Measurements from ENCODE around the gene MRPL11.

DNA sequence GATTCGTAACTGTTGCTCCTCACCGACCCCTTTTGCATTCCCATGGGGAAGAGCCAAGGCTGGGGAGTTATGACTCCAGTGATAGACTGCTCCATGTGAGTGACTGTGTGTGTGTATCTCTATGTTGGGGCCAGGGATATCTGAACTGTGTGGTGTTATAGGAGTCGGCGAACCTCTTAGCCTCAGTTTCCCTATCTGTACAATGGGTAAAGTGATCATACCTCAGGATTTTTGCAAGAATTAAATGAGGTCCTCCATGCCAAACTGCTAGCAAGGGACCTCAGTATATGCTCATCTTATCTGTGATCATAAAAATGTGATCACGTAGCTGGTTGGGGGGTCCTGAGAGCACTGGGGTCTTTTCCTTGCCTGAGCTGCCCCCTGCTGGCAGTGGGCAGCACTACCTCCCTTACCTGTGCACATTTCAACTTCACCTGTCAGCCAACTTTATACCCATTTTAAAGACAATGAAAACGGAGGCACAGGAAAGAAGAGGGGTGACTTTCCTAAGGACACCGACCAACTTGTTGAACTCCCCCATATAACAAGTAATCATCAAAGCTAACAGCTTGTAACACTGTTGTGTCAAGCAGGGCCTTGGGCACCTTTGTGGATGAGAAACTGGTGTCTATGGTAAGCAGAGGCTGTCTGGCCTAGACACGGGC is 40.2 kb upstream of the MRPL11 start:
- no peak for TF ChIP-seq POLR2A (IDR thresholded peaks at IDR 0.05; ENCODE audit: extremely low read depth, insufficient read length)
- TF ChIP-seq CTCF (IDR thresholded peaks at IDR 0.05; ENCODE audit: low read depth, low read length): peak; percentile 90
- TF ChIP-seq, protein P1, sequence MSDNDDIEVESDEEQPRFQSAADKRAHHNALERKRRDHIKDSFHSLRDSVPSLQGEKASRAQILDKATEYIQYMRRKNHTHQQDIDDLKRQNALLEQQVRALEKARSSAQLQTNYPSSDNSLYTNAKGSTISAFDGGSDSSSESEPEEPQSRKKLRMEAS (IDR thresholded peaks at IDR 0.05; ENCODE audit: low read depth, low read length): 0 out of 2 replicates have a peak, but pooled peaks have one; percentile 28
- 0 out of 2 replicates have a peak, but pooled peaks have one; percentile 18 for TF ChIP-seq MYC (IDR thresholded peaks at IDR 0.05; ENCODE audit: low read depth, low read length)
